Middle frontal gyrus (tissue), 1 donor: ENCODE measurements around the gene BZW2.
"Not testable (repeated sequence)": the region's sequence is repeated elsewhere in the genome, so short reads cannot be mapped to it uniquely, and the experiment has no call there.

ENCODE experiments used
- DNase-seq: peaks from one replicate; pipeline ENCODE4 v3.0.0-alpha.2; 2015; ENCODE audit warnings: low spot score; ENCODE audit errors: extremely low spot score

BZW2 gene

DNA sequence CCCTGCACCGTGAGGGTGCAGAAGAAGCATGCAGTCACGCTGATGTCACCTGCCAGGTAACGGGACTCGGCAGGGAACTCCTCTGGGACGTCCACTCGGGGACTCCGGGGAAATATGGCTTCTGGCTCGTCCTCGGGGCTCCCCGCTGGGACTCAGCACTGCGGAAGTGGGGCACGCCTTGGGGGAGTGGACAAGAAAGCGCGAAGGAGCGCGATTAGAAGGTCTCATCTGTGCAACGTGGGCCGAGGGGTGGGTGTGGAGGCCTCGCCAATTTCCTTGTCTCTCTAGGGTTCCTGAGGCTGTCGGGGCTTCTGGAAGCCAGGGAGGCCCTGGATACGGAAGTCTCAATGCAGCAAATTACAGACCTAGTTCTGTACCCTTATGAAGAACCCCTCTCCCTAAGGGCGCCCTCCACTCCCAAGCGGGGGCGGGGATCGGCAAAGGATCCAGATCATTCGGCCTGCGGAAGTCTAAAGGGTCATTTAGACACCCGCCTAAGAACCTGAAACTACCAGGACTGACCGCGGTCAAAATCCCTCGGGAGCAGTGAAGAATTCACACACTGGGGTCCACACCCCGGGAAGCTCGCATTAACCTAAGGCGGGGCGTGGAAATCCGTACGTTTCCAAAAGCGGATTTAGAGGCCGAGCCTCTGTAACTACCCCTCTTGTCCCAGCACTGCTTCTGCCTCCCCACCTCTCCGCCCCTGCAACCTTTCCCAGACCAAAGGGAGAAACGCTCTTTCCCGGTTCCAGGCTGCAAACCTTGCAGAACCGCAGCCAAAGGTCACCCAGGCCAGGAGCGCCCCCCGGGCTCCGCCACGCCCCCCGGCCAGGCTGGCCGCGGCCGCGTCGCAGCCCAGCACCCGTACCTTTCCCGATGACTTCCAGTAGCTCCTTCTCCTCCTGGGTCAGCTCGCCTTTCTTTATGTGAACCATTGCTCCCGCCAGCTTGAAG, 1.1 kb upstream of the BZW2 start:
- DNase-seq = no peak

GRCh38 chr7:16646472-16647072, 591 bp downstream of the BZW2 start:
- no peak for DNase-seq

DNA sequence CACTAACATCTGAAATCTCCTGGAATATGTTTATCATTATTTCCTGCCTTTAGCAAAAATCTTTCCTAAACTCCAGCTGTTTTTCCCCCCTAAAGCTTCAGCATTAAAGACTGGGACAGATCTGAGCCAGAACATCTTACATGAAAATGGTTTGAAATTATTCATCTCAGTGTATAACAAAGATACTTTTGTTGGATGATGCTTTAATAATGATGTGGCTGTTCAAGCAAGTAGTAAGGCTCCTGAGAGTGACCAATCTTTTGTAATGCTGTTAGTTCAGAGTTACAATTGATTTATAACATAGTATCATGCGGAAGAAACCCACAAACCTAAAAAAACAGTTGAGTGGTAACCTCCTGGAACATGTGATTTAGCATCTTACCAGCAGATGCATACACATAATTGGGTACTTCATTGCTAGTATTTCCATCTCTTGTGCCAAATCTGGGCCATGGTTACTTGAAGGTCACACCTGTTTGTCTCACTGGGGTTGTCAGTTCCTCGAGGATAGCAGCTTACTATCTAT, 1.5 kb downstream of the BZW2 start:
- DNase-seq = no peak

DNA sequence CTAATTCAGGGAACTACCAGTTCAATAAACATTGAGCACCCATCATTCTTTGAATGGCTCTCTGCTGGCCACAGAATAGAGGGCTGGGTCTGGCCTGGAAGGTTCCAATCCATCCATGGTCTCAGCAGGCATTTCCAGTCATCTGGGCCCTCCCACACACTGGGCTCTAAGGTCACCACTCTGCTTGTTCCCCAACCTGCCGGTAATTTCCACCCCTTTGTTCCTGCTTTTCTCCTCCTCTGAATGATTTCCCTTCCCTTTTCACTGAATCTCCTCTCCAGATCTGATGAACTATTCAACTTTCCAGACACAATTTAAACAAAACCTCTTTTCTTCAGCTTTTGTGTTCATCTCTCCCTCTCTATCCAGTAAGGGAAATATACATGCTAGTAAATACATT, 2.6 kb downstream of the BZW2 start:
- no peak for DNase-seq

DNA sequence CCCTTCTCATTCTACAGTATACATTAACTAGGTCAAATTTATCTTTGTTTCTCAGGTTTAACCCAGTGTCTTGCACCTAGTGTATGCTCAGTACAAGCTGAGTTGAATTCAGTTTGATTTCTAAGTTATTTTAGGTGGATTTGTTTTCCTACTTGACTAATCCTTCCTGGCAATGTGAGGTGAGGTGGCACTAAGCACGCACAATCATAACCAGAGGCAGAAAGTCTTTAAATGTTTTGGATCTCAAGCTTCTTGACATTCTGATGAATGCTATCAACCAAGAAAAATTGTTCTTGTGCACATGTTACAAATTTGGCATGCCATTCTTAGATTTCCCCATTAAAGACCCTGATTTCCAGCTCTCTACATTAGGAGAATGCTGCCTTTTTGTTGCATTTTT, 3.2 kb downstream of the BZW2 start:
- no peak for DNase-seq

- no peak for DNase-seq
Measured at GRCh38 chr7:16650266-16650665, 4.3 kb downstream of the BZW2 start.

DNA sequence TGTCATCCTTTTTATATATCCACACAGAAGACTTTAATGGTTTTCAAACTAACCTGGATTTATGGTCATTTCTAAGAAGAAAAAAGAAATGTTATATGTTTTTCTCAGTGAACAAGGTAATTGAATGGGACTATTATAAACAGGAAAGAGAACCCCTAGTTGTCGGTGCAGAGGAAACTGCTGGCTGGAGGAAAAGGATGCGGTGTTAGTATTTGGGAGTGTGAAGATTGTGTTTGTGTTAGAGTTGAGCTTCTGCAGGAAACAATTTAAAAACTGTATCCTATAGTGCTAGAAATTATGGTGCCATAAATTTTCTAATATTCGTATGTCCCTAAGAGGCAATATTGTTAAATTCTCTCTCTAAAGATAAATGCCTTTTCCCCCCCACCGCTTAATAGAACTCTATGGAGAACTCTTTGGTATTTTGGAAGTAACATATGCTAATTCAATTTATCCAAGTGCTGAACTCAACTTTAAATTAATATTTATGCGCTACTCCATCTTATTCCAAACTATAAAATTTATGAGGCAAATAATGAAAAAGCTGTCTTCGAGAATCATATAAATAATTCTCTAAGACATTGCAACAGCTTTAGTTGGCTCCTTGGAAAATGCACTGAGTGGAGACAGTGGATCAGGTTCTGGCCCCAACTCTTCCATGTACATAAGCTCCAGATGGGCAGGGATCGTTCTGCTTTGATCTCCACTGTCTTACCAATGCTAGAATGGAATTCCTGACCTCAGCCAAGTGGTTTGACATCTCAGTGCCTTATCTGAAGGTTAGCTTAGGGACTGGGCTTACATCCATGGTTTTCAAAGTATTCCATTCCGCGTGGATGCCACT, 5.6 kb downstream of the BZW2 start:
- DNase-seq = no peak

GRCh38 chr7:16652240-16652583, 6.2 kb downstream of the BZW2 start:
- DNase-seq = no peak

GRCh38 chr7:16652888-16653287, 6.9 kb downstream of the BZW2 start:
- no peak for DNase-seq

- no peak for DNase-seq
Measured at GRCh38 chr7:16655394-16655793, 9.4 kb downstream of the BZW2 start.

DNA sequence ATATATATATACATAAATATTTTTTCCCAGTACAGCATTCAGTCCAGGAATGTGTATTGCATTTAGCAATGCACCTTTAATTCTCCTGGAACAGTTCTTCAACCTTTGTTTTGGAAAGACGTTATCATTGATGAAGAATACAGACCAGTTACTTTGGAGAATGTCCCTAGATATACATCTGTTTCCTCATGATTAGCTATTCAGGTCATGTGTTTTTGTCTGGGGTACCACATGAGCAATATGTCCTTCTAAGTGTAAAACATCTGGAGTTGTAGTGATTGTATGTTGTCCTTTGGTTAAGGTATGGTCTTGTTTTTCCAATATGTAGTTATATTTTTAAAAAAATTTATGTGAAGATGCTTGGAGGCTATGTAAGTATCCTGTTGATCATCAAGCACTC, 10.2 kb downstream of the BZW2 start:
- DNase-seq = no peak

- no peak for DNase-seq
Measured at GRCh38 chr7:16657656-16658279, 11.8 kb downstream of the BZW2 start.

- DNase-seq = not testable (repeated sequence)
Measured at GRCh38 chr7:16659854-16660497, 14.0 kb downstream of the BZW2 start.

DNA sequence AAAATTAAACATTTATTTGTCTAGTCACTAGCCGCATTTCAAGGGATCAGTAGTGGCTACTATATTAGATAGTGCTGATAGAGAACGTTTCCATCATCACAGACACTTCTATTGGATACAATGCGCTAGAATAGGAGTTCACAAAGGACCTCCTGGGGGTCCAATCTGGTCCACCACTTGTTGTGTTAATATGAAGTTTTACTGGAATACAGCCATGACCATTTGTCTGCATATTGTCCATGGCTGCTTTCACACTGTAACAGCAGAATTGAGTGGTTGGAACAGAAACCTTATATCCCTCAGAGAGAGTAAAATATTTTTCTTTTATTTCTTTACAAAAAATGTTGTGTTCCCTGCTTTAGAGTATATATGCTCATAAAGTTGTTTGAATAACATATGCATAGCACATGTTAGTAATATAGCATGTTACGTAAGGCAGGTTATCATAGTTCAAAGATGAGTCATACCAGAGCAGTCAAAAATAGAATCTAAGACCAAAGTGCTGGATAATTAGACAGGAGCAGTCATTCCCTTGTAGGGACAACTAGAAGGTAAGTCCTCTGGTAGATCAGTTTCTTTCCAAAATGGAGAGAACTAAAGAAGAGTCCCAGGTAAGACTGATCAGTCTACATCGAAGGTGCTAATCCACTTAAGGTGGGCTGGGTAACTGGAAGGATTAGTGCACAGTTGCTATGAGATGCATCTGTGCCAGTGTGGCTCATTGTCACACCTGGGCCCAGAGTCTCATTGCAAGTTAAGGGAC, 14.9 kb downstream of the BZW2 start:
- no peak for DNase-seq

GRCh38 chr7:16661924-16662323, 15.9 kb downstream of the BZW2 start:
- no peak for DNase-seq

DNA sequence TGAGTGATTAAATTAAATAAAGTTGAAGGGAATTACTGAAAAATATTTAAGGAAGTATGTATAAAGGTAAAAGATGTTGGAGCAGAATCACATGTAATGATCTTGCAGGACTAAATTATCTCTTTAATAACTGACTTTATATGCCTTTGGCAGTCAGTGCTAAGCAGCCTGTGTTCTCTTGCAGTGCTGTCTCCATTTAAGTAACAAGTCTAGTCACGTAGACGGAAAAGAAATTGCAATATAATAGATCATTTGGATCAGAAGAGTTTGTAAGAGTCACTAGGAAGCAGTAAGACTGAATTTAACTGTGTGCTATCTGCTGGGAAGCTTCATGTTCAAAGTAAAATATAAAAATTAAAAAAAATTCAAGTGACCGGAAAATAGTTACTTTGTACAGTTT, 21.4 kb downstream of the BZW2 start:
- no peak for DNase-seq

GRCh38 chr7:16668049-16668858, 22.3 kb downstream of the BZW2 start:
- no peak for DNase-seq

DNA sequence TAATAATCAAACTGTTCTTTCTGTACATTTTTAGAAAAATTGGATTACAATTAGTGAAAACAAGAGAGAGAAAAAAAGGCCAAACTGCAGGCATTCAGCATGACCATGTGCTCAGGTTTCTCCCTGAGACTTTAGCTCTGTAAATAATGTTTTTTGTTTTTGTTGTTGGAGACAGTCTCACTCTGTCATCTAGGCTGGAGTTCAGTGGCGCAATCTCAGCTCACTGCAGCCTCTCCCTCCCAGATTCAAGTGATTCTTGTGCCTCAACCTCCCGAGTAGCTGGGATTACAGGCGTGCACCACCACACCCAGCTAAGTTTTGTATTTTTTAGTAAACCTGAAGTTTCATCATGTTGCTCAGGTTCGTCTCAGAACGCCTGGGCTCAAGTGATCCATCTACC, 23.0 kb downstream of the BZW2 start:
- no peak for DNase-seq

GRCh38 chr7:16669581-16669980, 23.6 kb downstream of the BZW2 start:
- DNase-seq = peak; percentile 13
